GM18858 (cell line): ENCODE data around the gene SUN3.
"Not testable (repeated sequence)": the region's sequence is repeated elsewhere in the genome, so short reads cannot be mapped to it uniquely, and the experiment has no call there.

ENCODE experiments used
- ATAC-seq: cut with Tn5 transposase; IDR thresholded peaks from one replicate; pipeline ENCODE4 v1.9.1; 2021; ENCODE audit not compliant: unreplicated experiment

Gene SUN3

GRCh38 chr7:48033922-48034321, 5.0 kb upstream of the SUN3 start:
- no peak for ATAC-seq

- no peak for ATAC-seq
Measured at GRCh38 chr7:48031111-48031510, 2.2 kb upstream of the SUN3 start.

- no peak for ATAC-seq
Measured at GRCh38 chr7:48025624-48026023, 3.3 kb downstream of the SUN3 start.

GRCh38 chr7:48017674-48018073, 11.2 kb downstream of the SUN3 start:
- no peak for ATAC-seq

GRCh38 chr7:48016641-48017040, 12.3 kb downstream of the SUN3 start:
- no peak for ATAC-seq

- ATAC-seq: no peak
Measured at GRCh38 chr7:48011951-48012350, 17.0 kb downstream of the SUN3 start.

GRCh38 chr7:48011323-48011722, 17.6 kb downstream of the SUN3 start:
- peak; percentile 46 for ATAC-seq

GRCh38 chr7:48009954-48010353, 19.0 kb downstream of the SUN3 start:
- ATAC-seq: no peak

- ATAC-seq: no peak
Measured at GRCh38 chr7:48009257-48009656, 19.6 kb downstream of the SUN3 start.

GRCh38 chr7:48006866-48007265, 22.0 kb downstream of the SUN3 start:
- no peak for ATAC-seq

- ATAC-seq: peak; percentile 81
Measured at GRCh38 chr7:48004638-48005037, 24.3 kb downstream of the SUN3 start.

GRCh38 chr7:48004032-48004431, 24.9 kb downstream of the SUN3 start:
- ATAC-seq: no peak

- ATAC-seq: not testable (repeated sequence)
Measured at GRCh38 chr7:48000164-48000563, 28.7 kb downstream of the SUN3 start.

GRCh38 chr7:47999413-47999812, 29.5 kb downstream of the SUN3 start:
- no peak for ATAC-seq

GRCh38 chr7:47992446-47992845, 36.5 kb downstream of the SUN3 start:
- ATAC-seq: no peak

- ATAC-seq: peak; percentile 95
Measured at GRCh38 chr7:47991741-47992311, 37.1 kb downstream of the SUN3 start.

GRCh38 chr7:47991270-47991669, 37.6 kb downstream of the SUN3 start:
- ATAC-seq: no peak

- ATAC-seq: no peak
Measured at GRCh38 chr7:47990592-47990991, 38.3 kb downstream of the SUN3 start.

GRCh38 chr7:47989607-47990400, 39.1 kb downstream of the SUN3 start:
- ATAC-seq: not testable (repeated sequence)

- no peak for ATAC-seq
Measured at GRCh38 chr7:47988496-47989386, 40.2 kb downstream of the SUN3 start.

GRCh38 chr7:47982610-47983009, 46.3 kb downstream of the SUN3 start:
- ATAC-seq: no peak

- ATAC-seq: not testable (repeated sequence)
Measured at GRCh38 chr7:47980648-47981047, 48.3 kb downstream of the SUN3 start.
